Left ventricle myocardium inferior (tissue), 1 donor: ENCODE results near the gene FN3KRP. TPM values are rescaled to one million over a fixed set of nuclear protein-coding genes. Genes with fewer than 3 reads are reported as not detected.

Experiments
- DNase-seq: peaks from one replicate; pipeline ENCODE4 v3.0.0-alpha.2; 2020
- H3K27ac ChIP-seq: fragments of 200-600 bp; replicated peaks from 2 replicates; pipeline ENCODE4 v1.8.0; 2021
- H3K27me3 ChIP-seq: fragments of 200-600 bp; 2 replicates; pipeline ENCODE4 v1.8.0; 2021; ENCODE audit warnings: low read depth
- H3K36me3 ChIP-seq: fragments of 200-600 bp; 2 replicates; pipeline ENCODE4 v1.8.0; 2021
- H3K4me1 ChIP-seq: fragments of 200-600 bp; 2 replicates; pipeline ENCODE4 v1.8.0; 2021
- H3K4me3 ChIP-seq: fragments of 200-600 bp; 2 replicates; pipeline ENCODE4 v1.8.0; 2021; ENCODE audit warnings: mild to moderate bottlenecking, moderate library complexity
- H3K9me3 ChIP-seq: fragments of 200-600 bp; replicated peaks from 2 replicates; pipeline ENCODE4 v1.8.0; 2021
- intact Hi-C: fragments of 100-400 bp; cut with micrococcal nuclease; formaldehyde crosslinking; loops from one replicate; pipeline ENCODE4 v1.11.0; 2022
- total RNA-seq: library from RNA; stranded (reverse); fragmentation: NEBNext Ultra II Directional; extraction: Animal tissue kit (Norgen Biotek cat#: 25700); gene quantifications from one replicate; pipeline ENCODE4 v1.2.1, GENCODE V29; 2021
- TF ChIP-seq, protein P1 (sequence below): fragments of 200-600 bp; IDR thresholded peaks from 2 replicates; pipeline ENCODE4 v1.8.0; 2021; ENCODE audit warnings: antibody characterized with exemption, mild to moderate bottlenecking, borderline replicate concordance
- donor health status: DM: no; HTN: yes; CAD: no; lungs with severe emphysema.

The FN3KRP gene
- total RNA-seq, 1 donor from 2014 or later: 13.6 TPM

DNA sequence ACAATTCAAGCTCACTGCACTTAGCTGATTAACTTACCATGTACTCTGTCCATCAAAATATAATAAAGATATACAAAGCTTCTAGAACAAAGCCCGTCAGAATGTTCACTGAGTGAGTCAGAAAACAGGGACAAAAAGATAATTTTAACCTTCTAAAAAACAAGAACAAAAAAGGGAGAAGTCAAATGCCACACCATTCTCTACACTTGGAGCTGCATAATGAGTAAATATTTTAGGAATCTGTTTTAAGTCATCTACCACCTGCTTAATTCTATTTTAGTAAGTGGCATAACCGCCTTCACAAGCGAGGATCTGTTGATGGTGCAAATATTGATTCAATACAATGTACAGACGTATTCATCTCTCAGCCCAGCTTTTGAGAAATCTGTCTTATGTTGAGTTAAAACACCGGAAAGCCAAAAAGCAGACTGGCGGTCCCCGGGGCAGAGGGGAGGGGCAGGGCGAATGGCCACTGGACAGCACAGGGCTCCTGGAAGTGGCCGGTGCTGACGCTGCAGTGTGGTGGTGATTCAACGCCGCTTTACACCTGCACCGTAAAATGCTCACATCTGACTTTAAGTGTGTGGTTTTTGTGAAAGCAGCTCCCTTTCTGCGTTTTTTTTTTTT is 38.1 kb upstream of the FN3KRP start:
- intact Hi-C loops: no loop called here
- no peak overlapping the region for H3K4me3 ChIP-seq

GRCh38 chr17:82679586-82680465 is 36.7 kb upstream of the FN3KRP start:
- no peak for DNase-seq
- intact Hi-C loops: no loop called here
- Histone ChIP-seq H3K27me3 (no peaks in the 10 kb centered on the region), H3K36me3 (no peaks in the 10 kb centered on the region), H3K4me1 (peaks cover 8% of the 10 kb centered on the region), H3K27ac (no peak overlapping the region), H3K9me3 (peaks cover 14% of the 10 kb centered on the region), H3K4me3 (no peak overlapping the region)
- TF ChIP-seq, protein P1, sequence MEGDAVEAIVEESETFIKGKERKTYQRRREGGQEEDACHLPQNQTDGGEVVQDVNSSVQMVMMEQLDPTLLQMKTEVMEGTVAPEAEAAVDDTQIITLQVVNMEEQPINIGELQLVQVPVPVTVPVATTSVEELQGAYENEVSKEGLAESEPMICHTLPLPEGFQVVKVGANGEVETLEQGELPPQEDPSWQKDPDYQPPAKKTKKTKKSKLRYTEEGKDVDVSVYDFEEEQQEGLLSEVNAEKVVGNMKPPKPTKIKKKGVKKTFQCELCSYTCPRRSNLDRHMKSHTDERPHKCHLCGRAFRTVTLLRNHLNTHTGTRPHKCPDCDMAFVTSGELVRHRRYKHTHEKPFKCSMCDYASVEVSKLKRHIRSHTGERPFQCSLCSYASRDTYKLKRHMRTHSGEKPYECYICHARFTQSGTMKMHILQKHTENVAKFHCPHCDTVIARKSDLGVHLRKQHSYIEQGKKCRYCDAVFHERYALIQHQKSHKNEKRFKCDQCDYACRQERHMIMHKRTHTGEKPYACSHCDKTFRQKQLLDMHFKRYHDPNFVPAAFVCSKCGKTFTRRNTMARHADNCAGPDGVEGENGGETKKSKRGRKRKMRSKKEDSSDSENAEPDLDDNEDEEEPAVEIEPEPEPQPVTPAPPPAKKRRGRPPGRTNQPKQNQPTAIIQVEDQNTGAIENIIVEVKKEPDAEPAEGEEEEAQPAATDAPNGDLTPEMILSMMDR: no peak

More for the DNA sequence above, 38.1 kb upstream of the FN3KRP start:
- no peak for DNase-seq
- Histone ChIP-seq H3K27ac (no peak overlapping the region), H3K36me3 (no peaks in the 10 kb centered on the region), H3K4me1 (peaks cover 11% of the 10 kb centered on the region), H3K9me3 (peaks cover 14% of the 10 kb centered on the region), H3K27me3 (no peaks in the 10 kb centered on the region)
- TF ChIP-seq, protein P1: no peak

DNA sequence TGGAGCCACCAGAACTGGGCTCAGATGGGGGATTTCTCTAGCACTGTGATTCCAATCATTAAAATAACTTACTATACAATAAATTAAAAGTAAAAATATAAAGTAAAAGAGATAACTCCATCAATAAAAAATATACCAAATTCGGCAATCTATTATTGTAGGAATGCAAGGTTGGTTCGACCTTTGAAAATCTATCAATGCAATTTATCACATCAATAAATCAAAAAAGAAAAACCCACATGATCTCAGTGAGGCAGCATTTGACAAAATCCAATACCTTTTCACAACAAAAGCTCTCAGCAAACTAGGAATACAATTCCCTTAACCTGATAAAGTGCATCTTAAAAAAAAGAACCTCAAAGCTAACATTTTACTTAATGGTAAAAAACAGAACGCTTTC is 35.0 kb upstream of the FN3KRP start:
- no peak for DNase-seq
- Histone ChIP-seq H3K9me3 (peaks cover 14% of the 10 kb centered on the region), H3K36me3 (no peaks in the 10 kb centered on the region), H3K4me1 (no peaks in the 10 kb centered on the region), H3K27ac (no peak overlapping the region), H3K27me3 (no peaks in the 10 kb centered on the region), H3K4me3 (no peak overlapping the region)
- intact Hi-C loops: no loop called here
- TF ChIP-seq, protein P1: no peak

- Histone ChIP-seq H3K27me3 (no peaks in the 10 kb centered on the region), H3K4me1 (peaks cover 11% of the 10 kb centered on the region), H3K27ac (no peak overlapping the region), H3K36me3 (no peaks in the 10 kb centered on the region), H3K9me3 (peaks cover 14% of the 10 kb centered on the region), H3K4me3 (no peak overlapping the region)
- TF ChIP-seq, protein P1: no peak
- DNase-seq: no peak
- intact Hi-C loops: no loop called here
These were observed 33.0 kb upstream of the FN3KRP start for GRCh38 chr17:82683534-82683933.

GRCh38 chr17:82684228-82684841 is 32.2 kb upstream of the FN3KRP start:
- DNase-seq: no peak

More at GRCh38 chr17:82684228-82684841, 32.2 kb upstream of the FN3KRP start:
- TF ChIP-seq, protein P1: no peak
- H3K4me3 ChIP-seq: no peak overlapping the region
- no peaks in the 10 kb centered on the region for H3K36me3 ChIP-seq
- peaks cover 14% of the 10 kb centered on the region for H3K9me3 ChIP-seq
- peaks cover 11% of the 10 kb centered on the region for H3K4me1 ChIP-seq
- intact Hi-C loops: no loop called here
- no peaks in the 10 kb centered on the region for H3K27me3 ChIP-seq
- H3K27ac ChIP-seq: no peak overlapping the region
